Measurements from ENCODE around the gene ERI3.

GRCh38 chr1:44330935-44331334 lies 24.1 kb downstream of the ERI3 start:
- TF ChIP-seq POLR2AphosphoS5 (IDR thresholded peaks at IDR 0.05; ENCODE audit: low read depth) (no peak), REST (IDR thresholded peaks at IDR 0.05; ENCODE audit: insufficient replicate concordance, low read depth) (no peak), GABPA (IDR thresholded peaks at IDR 0.05; ENCODE audit: low read depth) (no peak)
- TF ChIP-seq, protein P1, sequence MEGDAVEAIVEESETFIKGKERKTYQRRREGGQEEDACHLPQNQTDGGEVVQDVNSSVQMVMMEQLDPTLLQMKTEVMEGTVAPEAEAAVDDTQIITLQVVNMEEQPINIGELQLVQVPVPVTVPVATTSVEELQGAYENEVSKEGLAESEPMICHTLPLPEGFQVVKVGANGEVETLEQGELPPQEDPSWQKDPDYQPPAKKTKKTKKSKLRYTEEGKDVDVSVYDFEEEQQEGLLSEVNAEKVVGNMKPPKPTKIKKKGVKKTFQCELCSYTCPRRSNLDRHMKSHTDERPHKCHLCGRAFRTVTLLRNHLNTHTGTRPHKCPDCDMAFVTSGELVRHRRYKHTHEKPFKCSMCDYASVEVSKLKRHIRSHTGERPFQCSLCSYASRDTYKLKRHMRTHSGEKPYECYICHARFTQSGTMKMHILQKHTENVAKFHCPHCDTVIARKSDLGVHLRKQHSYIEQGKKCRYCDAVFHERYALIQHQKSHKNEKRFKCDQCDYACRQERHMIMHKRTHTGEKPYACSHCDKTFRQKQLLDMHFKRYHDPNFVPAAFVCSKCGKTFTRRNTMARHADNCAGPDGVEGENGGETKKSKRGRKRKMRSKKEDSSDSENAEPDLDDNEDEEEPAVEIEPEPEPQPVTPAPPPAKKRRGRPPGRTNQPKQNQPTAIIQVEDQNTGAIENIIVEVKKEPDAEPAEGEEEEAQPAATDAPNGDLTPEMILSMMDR (IDR thresholded peaks at IDR 0.05; ENCODE audit: insufficient read depth, low read length): no peak
